Stimulated activated memory B cell treated with anti-CD40 and anti-IgM and Interleukin-4, amounts not matched to agents 10 μg/mL and 1 μg/mL and 100 μg/mL, for 72 hours (primary cell): ENCODE measurements around the gene ID3.

ENCODE experiments used
- ATAC-seq: fragments of 150-1000 bp; cut with Tn5 transposase; 2 replicates; pipeline ENCODE4 v1.10.0; 2021
- H3K27ac Mint-ChIP-seq: one replicate; pipeline ENCODE4 v1.8.0; 2022; ENCODE audit warnings: mild to moderate bottlenecking, mixed read lengths
- H3K27me3 Mint-ChIP-seq: one replicate; pipeline ENCODE4 v1.8.0; 2022; ENCODE audit warnings: mixed read lengths
- H3K36me3 Mint-ChIP-seq: one replicate; pipeline ENCODE4 v1.8.0; 2022; ENCODE audit warnings: mixed read lengths
- H3K4me1 Mint-ChIP-seq: one replicate; pipeline ENCODE4 v1.8.0; 2022; ENCODE audit warnings: mixed read lengths
- H3K4me3 Mint-ChIP-seq: one replicate; pipeline ENCODE4 v1.8.0; 2022; ENCODE audit warnings: mild to moderate bottlenecking, moderate library complexity, mixed read lengths
- H3K9me3 Mint-ChIP-seq: one replicate; pipeline ENCODE4 v1.8.0; 2022; ENCODE audit warnings: mixed read lengths

ID3 gene

DNA sequence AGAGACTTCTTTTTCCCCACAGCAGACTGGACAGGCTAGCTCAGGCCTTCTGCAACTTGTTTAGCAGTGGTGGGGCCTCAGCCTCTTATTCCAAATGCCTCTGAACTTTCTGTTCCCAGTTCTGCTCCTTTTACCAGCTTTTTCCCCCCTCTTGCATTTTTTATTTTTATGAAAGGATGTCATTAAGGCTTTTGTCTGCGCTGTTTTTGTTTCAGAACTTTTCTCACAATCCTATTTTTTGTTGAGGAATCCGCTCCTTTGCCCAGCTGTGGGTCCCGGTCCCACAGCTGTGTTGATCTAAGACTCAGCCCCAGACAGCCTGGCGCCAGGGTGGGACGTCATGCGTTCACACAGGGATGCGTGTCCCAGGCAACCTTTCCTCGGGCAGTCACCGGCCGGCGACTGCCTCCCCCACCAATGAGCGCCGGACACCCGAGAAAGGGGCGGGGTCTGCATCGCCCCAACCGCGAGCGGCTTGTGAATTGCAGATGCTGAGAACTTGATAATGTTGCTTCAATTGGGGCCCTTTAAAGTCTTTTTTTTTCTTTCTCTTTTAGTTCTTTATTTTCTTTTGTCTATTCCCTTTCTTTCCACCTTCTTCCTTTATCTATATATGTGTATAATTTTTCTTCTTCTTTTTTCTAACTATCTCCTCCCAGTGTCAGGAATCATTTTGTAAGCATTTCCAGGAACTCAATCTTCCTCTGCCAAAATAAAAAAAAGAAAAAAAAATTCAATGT is 3.0 kb upstream of the ID3 start:
- no peaks in the 10 kb centered on the region for H3K9me3 Mint-ChIP-seq
- peak; percentile 53 for ATAC-seq
- peak overlapping the region; percentile 95 for H3K27ac Mint-ChIP-seq
- H3K4me3 Mint-ChIP-seq: peak overlapping the region; percentile 52
- peaks cover 62% of the 10 kb centered on the region for H3K4me1 Mint-ChIP-seq
- H3K27me3 Mint-ChIP-seq: no peaks in the 10 kb centered on the region
- peaks cover 21% of the 10 kb centered on the region for H3K36me3 Mint-ChIP-seq

DNA sequence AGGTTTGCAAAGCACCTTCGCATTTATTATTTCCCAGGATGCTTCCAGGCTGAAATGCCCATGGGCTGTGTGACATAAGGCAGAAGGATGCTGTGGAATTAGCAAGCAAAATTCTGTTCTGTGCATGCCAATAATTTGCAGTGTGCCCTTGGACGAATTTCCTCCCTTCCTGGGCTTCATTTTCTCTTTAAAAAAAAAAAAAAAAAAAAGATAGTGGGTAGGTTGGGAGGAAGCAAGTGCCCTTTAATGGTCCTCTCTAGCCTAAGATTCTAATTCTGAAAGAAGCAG is 2.5 kb upstream of the ID3 start:
- H3K27ac Mint-ChIP-seq: peak overlapping the region; percentile 95
- no peak for ATAC-seq
- H3K9me3 Mint-ChIP-seq: no peaks in the 10 kb centered on the region
- peaks cover 62% of the 10 kb centered on the region for H3K4me1 Mint-ChIP-seq
- no peaks in the 10 kb centered on the region for H3K27me3 Mint-ChIP-seq
- H3K4me3 Mint-ChIP-seq: no peak overlapping the region
- H3K36me3 Mint-ChIP-seq: peaks cover 24% of the 10 kb centered on the region

DNA sequence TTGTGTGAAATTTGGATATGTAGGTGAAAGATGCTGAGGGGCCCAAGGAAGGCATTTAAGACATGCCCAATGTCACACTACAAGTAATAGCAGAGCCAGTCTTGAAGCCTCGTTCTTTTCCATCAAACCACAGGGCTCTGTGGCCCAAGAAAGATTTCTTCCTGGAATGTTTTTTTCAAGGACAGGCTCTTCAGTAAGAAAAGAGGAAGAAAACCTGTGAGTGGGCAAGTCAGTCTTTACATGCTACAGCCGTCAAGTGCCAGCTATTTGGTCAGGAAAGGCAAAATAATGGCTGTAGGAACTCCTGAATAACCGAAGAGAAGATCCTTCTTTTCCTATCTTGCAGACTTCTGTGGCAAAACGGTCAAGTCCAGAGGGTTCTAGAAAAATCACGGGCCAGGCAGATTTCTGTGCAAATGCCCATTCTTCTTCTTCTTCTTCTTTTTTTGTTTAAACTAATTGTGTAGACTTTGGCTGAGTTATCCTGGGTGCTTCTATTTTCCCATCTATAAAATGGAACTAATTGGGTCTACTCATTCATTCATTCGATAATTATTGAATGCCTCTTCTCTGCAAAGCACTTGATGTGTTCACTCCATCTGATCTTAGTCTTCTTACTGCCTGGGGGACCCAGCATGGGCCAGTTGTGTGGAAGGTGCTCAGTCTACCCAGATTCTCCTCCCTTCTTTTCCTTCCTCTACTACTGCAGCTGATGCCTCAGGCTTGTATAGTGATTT is 1.9 kb upstream of the ID3 start:
- Mint-ChIP-seq H3K27me3 (no peaks in the 10 kb centered on the region), H3K4me3 (no peak overlapping the region), H3K9me3 (no peaks in the 10 kb centered on the region), H3K36me3 (peaks cover 24% of the 10 kb centered on the region), H3K4me1 (peaks cover 67% of the 10 kb centered on the region), H3K27ac (peak overlapping the region; percentile 95)
- no peak for ATAC-seq

DNA sequence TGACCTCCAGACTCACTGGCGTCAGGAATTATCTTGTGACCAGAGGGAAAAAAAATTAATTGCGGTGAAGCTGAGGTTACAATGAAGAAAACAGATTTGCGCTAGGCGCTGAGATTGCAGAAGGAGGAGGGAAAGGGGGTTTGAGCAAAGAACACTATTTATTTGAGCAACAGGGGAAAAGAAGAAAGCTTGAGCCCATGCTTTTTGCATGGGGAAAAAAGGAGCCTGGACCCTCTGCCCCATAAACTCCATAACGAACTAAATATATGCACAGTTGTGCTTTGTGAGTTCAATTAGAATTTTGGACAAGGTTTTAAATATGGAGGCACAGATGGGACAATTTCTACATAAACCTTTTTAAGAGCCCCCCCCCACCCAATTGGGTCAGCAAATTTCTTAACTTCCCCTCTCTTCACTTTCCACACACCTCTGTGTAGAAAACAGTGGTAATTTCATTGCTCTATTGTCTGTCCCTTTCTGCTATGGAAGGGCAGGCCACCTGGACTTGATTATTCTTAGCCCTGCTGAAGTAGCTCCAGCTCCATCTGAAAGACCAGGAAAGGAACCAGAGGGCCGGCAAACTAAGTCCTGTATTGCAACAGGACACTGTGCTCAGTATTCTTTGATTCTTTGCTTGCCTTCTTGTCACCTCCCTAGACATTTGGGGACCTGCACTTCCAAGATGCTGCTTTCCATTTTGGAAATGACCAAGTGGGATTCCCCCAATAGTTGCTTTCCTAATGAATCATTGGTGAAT is 862 bp upstream of the ID3 start:
- no peaks in the 10 kb centered on the region for H3K9me3 Mint-ChIP-seq
- no peak for ATAC-seq
- peak overlapping the region; percentile 98 for H3K4me3 Mint-ChIP-seq
- H3K27me3 Mint-ChIP-seq: no peaks in the 10 kb centered on the region
- peaks cover 24% of the 10 kb centered on the region for H3K36me3 Mint-ChIP-seq
- H3K27ac Mint-ChIP-seq: peak overlapping the region; percentile 95
- peaks cover 72% of the 10 kb centered on the region for H3K4me1 Mint-ChIP-seq

DNA sequence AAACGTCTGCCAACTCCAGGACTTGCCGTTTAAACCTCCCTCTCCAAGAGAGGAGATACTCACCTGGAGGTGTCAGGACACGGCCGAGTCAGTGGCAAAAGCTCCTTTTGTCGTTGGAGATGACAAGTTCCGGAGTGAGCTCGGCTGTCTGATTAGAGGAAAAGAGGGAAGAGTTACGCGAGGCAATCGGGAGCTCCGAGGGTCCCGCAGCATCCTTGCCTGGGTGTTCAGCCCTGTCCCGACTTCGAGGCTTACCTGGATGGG is 497 bp downstream of the ID3 start:
- H3K4me3 Mint-ChIP-seq: peak overlapping the region; percentile 98
- peak overlapping the region; percentile 95 for H3K27ac Mint-ChIP-seq
- peaks cover 77% of the 10 kb centered on the region for H3K4me1 Mint-ChIP-seq
- H3K9me3 Mint-ChIP-seq: no peaks in the 10 kb centered on the region
- H3K27me3 Mint-ChIP-seq: no peaks in the 10 kb centered on the region
- ATAC-seq: no peak
- peaks cover 24% of the 10 kb centered on the region for H3K36me3 Mint-ChIP-seq

DNA sequence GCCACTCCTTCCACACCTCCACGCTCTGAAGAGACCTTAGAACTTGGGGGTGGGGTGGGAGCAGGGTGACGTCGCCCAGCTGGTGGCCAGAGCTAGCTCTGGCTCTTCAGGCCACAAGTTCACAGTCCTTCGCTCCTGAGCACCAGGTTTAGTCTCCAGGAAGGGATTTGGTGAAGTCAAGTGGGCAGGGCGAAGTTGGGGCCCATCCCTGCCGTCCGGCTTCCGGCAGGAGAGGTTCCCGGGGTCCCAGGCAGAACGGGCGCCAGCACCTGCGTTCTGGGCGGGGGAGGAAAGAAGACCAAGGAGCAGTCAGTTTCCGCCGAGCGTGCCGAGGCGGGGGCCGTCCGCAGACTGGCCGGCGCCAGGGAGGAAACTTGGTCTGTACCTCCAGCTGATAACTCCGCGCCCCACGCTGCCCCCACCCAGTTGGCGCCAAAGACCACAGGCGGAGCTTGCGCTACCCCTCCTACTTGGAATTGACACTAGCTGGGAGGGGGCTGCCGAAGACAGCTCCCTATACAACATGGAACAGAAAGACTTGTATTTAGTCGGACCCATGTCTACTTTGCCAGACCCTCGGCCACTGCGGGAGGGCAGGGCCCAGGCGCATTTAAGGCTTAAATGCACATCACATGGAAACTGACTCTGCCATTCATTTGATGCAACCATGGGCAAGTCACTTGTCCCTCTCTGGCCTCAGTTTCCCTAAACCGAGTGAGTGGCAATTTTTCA is 995 bp downstream of the ID3 start:
- peaks cover 24% of the 10 kb centered on the region for H3K36me3 Mint-ChIP-seq
- no peak for ATAC-seq
- peak overlapping the region; percentile 95 for H3K27ac Mint-ChIP-seq
- peak overlapping the region; percentile 98 for H3K4me3 Mint-ChIP-seq
- peaks cover 77% of the 10 kb centered on the region for H3K4me1 Mint-ChIP-seq
- H3K9me3 Mint-ChIP-seq: no peaks in the 10 kb centered on the region
- no peaks in the 10 kb centered on the region for H3K27me3 Mint-ChIP-seq

DNA sequence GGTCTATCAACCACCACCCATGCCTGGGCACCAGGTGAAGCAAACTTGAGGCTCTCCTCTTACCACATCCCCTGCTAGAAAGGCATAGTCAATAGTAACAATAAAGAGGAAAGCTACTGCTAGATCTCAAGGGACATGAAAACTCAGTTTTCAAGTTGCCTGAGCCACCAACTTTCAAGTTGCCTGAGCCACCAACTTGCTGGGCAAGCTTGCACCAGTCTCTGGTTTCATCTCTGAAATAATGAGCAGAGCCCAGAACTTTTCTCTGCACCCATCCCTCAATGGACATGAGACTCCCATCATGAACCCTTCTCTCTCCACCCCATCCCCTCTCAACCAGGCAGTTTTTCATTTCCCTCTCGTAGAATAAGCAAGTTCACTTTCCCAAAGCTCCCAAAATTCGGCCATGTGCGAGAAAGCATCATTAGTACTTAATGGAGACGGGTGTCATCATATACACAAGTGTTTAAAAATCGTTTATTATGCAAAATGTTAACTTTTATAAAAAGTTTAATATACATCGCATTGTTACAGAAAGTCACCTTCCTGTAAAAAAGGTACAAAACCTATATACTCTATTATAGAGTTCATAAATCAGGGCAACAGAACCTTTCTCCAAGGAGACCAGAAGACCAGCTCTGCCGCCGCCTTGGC is 1.7 kb downstream of the ID3 start:
- peaks cover 72% of the 10 kb centered on the region for H3K4me1 Mint-ChIP-seq
- H3K9me3 Mint-ChIP-seq: no peaks in the 10 kb centered on the region
- peaks cover 24% of the 10 kb centered on the region for H3K36me3 Mint-ChIP-seq
- peak overlapping the region; percentile 95 for H3K27ac Mint-ChIP-seq
- H3K4me3 Mint-ChIP-seq: peak overlapping the region; percentile 98
- no peak for ATAC-seq
- H3K27me3 Mint-ChIP-seq: no peaks in the 10 kb centered on the region

DNA sequence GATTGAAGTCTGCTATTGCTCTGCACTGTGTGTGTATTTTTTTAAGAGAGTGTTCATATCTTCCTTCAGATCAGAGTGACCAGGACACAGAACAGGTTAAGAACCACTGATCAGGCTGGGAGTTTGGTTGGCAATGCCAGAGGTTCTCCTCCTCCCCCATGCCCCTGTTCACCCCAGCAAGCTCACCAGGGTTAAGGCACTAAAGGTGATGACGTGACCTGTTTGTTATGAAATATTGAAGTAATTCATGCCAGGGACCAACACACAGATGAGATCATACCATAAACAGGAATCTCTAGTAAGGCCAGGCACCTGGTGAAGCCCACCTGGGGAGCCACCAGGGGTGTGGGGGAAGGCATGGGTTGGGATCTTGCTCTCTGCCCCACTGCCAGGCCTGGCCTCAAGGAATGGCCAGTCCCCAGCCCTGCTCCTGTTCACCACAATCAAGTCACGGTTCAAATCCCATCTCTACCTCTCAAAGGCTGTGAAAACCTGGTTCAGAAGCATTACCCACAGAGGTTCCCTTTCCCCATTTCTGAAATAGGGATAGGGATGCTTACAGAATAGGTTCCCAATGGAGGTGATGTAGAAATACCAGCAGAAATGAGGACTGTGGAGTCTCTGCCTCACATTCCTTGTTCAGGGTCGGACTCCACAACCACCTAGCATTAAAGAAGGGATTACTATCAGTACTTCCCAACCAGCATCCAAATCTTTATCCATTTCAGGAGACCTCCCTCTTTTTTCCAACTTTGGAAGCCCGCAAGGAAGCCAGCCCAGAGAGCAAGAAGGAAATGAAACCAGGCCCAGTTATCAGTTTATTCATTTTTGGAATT is 2.4 kb downstream of the ID3 start:
- Mint-ChIP-seq H3K27me3 (no peaks in the 10 kb centered on the region), H3K4me1 (peaks cover 65% of the 10 kb centered on the region), H3K27ac (peak overlapping the region; percentile 95), H3K36me3 (peaks cover 24% of the 10 kb centered on the region), H3K4me3 (peak overlapping the region; percentile 98), H3K9me3 (no peaks in the 10 kb centered on the region)
- ATAC-seq: no peak

DNA sequence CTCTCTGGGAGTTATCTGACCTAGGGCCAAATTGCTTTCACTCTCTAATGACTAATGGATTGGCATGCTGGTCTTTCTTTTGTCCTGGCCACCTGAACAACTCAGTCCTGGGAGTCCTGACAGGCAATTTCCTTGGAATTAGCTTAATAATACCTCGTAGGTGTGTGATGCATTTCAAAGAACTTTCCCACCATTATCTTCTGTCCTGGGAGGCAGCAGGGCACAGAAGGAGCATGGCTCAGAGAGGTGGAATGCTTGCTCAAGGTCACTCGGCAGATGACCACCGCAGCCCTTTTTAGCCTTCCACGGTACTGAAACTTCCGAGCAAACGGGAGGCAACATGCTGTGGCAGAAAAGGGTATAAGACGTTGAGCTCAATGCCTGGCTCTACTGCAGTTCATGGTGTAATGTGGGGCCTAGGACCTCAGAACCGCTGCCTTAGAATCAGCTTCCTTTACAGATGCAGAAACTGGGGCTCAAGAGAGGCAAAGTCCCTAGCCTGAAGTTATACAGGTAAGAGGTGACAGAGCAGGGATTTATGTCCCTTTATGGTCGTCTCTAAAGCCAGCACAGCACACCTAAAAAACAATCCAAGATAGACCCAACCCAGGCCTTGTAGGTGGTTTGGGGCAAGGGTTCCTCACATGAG is 3.2 kb downstream of the ID3 start:
- peaks cover 61% of the 10 kb centered on the region for H3K4me1 Mint-ChIP-seq
- peak overlapping the region; percentile 95 for H3K27ac Mint-ChIP-seq
- no peaks in the 10 kb centered on the region for H3K9me3 Mint-ChIP-seq
- peaks cover 24% of the 10 kb centered on the region for H3K36me3 Mint-ChIP-seq
- no peak for ATAC-seq
- no peaks in the 10 kb centered on the region for H3K27me3 Mint-ChIP-seq
- peak overlapping the region; percentile 98 for H3K4me3 Mint-ChIP-seq

DNA sequence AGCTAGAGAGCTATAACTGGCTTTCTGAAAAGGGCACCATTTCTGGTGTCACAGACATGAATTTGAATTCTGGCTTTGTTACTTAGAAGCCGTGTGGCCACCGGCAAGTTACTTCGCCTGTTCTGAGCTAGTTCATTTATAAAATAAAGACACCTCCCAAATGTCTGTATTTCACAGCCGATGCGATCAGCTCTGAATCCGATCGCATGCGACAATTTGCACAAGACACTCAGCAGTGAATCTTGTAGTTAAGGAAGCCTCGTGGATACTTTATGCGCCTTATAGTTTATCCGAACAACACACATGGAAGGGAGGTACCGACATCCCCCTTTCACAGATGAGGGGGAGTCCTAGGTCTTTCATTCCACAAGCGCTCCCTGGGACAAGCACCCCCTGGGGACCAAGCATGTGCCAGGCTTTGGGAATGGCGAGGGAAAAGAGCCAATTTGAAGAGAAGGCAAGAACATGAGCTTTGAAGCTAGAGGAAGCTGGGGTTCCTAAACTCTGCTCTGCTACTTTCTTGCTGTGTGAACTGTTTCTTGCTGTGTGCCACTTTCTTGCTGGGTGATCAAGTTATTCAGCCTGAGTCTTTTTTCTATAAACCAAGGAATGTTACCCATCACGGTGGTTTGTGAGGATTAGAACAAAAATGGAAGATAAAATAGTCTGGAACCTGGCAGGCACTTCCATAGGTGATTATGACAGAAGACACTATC is 3.9 kb downstream of the ID3 start:
- Mint-ChIP-seq H3K36me3 (peaks cover 24% of the 10 kb centered on the region), H3K9me3 (no peaks in the 10 kb centered on the region), H3K4me1 (peaks cover 61% of the 10 kb centered on the region), H3K4me3 (peak overlapping the region; percentile 98), H3K27ac (peak overlapping the region; percentile 95), H3K27me3 (no peaks in the 10 kb centered on the region)
- peak; percentile 24 for ATAC-seq

DNA sequence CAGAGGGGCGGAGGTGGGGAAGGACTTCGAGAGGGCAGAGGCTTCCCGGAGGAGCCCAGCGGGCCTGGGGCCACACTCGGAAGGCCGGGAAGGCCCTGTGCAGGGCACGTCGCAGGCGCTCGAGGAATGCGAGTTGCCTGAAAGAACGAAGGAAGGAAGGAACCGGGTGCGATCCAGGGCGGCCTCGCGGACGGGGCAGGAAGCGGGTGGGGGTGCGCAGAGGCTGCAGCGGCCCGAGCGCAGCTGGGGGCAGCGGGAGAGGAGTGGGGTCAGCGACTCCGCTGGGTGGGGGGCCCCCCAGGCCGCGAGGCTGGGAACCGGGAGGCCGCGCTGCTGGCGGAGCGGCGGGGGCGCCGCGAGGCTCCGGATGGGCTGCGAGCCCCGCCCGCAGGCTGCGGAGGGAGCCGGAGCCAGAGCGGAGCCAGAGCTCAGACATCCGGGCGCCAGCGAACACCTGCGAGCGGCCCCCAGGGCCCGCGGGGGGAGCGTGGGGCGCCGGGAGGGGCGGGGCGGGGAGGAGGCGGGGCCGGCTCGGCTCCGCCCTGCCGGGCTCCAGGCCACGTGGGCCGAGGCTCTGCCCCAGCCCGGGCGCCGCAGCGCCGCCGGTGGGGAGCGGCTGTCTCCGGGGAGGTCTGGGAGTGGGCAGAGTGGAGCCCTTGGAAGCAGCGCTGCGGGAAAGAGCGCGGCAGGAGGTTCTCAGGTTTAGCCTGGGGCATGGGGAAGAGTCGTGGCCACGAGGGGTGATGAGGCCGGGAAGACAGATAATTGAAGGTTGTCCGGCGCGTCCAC is 4.6 kb downstream of the ID3 start:
- peak; percentile 80 for ATAC-seq
- Mint-ChIP-seq H3K9me3 (no peaks in the 10 kb centered on the region), H3K27me3 (no peaks in the 10 kb centered on the region), H3K4me1 (peaks cover 55% of the 10 kb centered on the region), H3K4me3 (peak overlapping the region; percentile 98), H3K27ac (peak overlapping the region; percentile 95), H3K36me3 (peaks cover 24% of the 10 kb centered on the region)

DNA sequence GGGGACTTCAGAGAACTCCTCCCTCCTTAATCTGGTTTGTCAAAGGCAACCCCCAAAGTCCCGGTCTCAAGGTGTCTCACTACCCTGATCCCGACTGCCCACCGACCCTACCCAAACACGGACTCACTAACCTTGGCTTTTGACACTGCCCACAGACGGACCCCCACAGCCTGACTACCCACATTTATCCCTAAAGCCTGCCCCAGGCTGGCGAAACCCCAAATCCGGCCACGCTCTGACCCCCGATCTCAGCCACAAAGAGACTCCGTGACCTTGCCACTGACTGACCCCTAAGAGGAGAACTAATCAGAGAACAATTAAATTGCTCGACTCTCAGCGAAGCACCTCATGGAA is 5.2 kb downstream of the ID3 start:
- H3K4me1 Mint-ChIP-seq: peaks cover 57% of the 10 kb centered on the region
- peaks cover 21% of the 10 kb centered on the region for H3K36me3 Mint-ChIP-seq
- H3K4me3 Mint-ChIP-seq: peak overlapping the region; percentile 98
- H3K9me3 Mint-ChIP-seq: no peaks in the 10 kb centered on the region
- H3K27me3 Mint-ChIP-seq: no peaks in the 10 kb centered on the region
- no peak for ATAC-seq
- peak overlapping the region; percentile 95 for H3K27ac Mint-ChIP-seq
